ENCODE data around the gene KCNA10.

DNA sequence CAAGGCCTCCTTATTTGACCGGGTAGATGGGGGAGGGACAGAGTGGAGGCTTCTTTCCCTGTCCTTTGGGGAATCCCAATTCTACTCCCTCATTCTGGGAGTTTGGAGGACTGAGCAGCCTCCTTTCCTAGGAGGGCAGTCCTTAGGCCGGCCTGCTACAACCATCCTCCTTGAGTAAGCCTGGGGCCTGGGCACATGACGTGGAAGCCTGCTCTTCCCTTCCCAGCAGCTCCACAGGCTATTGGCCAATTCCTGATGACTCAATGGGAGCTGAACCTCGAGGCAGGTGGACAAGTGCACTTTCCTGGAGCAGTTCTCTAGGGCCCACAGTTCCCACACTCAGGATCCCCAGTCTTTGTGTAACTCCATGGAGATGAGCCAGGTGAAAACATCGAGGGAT, 3.1 kb downstream of the KCNA10 start:
- TF ChIP-seq SUZ12 (IDR thresholded peaks at IDR 0.05; ENCODE audit: extremely low read depth, insufficient read depth, insufficient read length) (no peak), YY1 (IDR thresholded peaks at IDR 0.05; ENCODE audit: insufficient read depth, insufficient read length) (no peak)
